GM08714 (cell line): ENCODE data around the gene NCAPD3.
"Not testable (repeated sequence)": the region's sequence is repeated elsewhere in the genome, so short reads cannot be mapped to it uniquely, and the experiment has no call there.

Source experiments
- H3K4me3 ChIP-seq: fragments of 200-500 bp; sonication (Bioruptor generic); 2 replicates; pipeline ENCODE4 v1.5.1; 2014; ENCODE audit warnings: mild to moderate bottlenecking, low read length, inconsistent platforms
- ZNF274 ChIP-seq: IDR thresholded peaks from 2 replicates; pipeline ENCODE4 v1.6.1; 2012; ENCODE audit warnings: mild to moderate bottlenecking, low read depth, low read length

The NCAPD3 gene

GRCh38 chr11:134120921-134121526, 102.7 kb downstream of the NCAPD3 start:
- no peak overlapping the region for H3K4me3 ChIP-seq
- TF ChIP-seq ZNF274, result no peak

GRCh38 chr11:134120143-134120850, 103.5 kb downstream of the NCAPD3 start:
- H3K4me3 ChIP-seq, result no peak overlapping the region
- TF ChIP-seq ZNF274, result no peak

GRCh38 chr11:134119094-134119493, 104.7 kb downstream of the NCAPD3 start:
- TF ChIP-seq ZNF274, result no peak

GRCh38 chr11:134118006-134118405, 105.8 kb downstream of the NCAPD3 start:
- no peak for TF ChIP-seq ZNF274
- H3K4me3 ChIP-seq, result no peak overlapping the region

More at GRCh38 chr11:134119094-134119493, 104.7 kb downstream of the NCAPD3 start:
- H3K4me3 ChIP-seq, result no peak overlapping the region

GRCh38 chr11:134116210-134116609, 107.6 kb downstream of the NCAPD3 start:
- H3K4me3 ChIP-seq, result no peak overlapping the region
- TF ChIP-seq ZNF274, result no peak

- not testable (repeated sequence) for H3K4me3 ChIP-seq
Observed at GRCh38 chr11:134113787-134114186, 110.0 kb downstream of the NCAPD3 start.

- no peak for TF ChIP-seq ZNF274
- H3K4me3 ChIP-seq, result no peak overlapping the region
Observed at GRCh38 chr11:134110252-134110815, 113.4 kb downstream of the NCAPD3 start.
